ENCODE measurements around the gene GGA1.
"Not testable (repeated sequence)": the region's sequence is repeated elsewhere in the genome, so short reads cannot be mapped to it uniquely, and the experiment has no call there.

Gene GGA1

GRCh38 chr22:37571258-37571991 lies 37.2 kb upstream of the GGA1 start:
- DNase-seq (ENCODE audit: low spot score) = no peak

GRCh38 chr22:37571992-37572373 lies 36.7 kb upstream of the GGA1 start:
- DNase-seq (ENCODE audit: low spot score) = no peak

GRCh38 chr22:37575490-37576003 lies 33.1 kb upstream of the GGA1 start:
- DNase-seq (ENCODE audit: low spot score) = no peak

- DNase-seq (ENCODE audit: low spot score) = no peak
These were observed 30.6 kb upstream of the GGA1 start for GRCh38 chr22:37578002-37578401.

GRCh38 chr22:37581504-37581903 lies 27.1 kb upstream of the GGA1 start:
- DNase-seq (ENCODE audit: low spot score) = no peak

- no peak for DNase-seq (ENCODE audit: low spot score)
These were observed 26.1 kb upstream of the GGA1 start for GRCh38 chr22:37582526-37582925.

- DNase-seq (ENCODE audit: low spot score) = no peak
These were observed 20.0 kb upstream of the GGA1 start for GRCh38 chr22:37588546-37589215.

GRCh38 chr22:37589636-37590035 lies 19.0 kb upstream of the GGA1 start:
- no peak for DNase-seq (ENCODE audit: low spot score)

GRCh38 chr22:37591081-37591480 lies 17.6 kb upstream of the GGA1 start:
- not testable (repeated sequence) for DNase-seq (ENCODE audit: low spot score)

GRCh38 chr22:37591823-37592404 lies 16.7 kb upstream of the GGA1 start:
- DNase-seq (ENCODE audit: low spot score) = no peak

- no peak for DNase-seq (ENCODE audit: low spot score)
These were observed 14.4 kb upstream of the GGA1 start for GRCh38 chr22:37594237-37594636.

GRCh38 chr22:37599153-37599552 lies 9.5 kb upstream of the GGA1 start:
- no peak for DNase-seq (ENCODE audit: low spot score)

- DNase-seq (ENCODE audit: low spot score) = no peak
These were observed 7.5 kb upstream of the GGA1 start for GRCh38 chr22:37601203-37601539.

- DNase-seq (ENCODE audit: low spot score) = no peak
These were observed 6.8 kb upstream of the GGA1 start for GRCh38 chr22:37601540-37602442.

- DNase-seq (ENCODE audit: low spot score) = not testable (repeated sequence)
These were observed 5.9 kb upstream of the GGA1 start for GRCh38 chr22:37602546-37603277.

GRCh38 chr22:37604074-37604473 lies 4.6 kb upstream of the GGA1 start:
- DNase-seq (ENCODE audit: low spot score) = no peak

- DNase-seq (ENCODE audit: low spot score) = peak; percentile 54
These were observed 3.8 kb upstream of the GGA1 start for GRCh38 chr22:37604875-37605274.

GRCh38 chr22:37607010-37607934 lies 1.4 kb upstream of the GGA1 start:
- peak; percentile 90 for DNase-seq (ENCODE audit: low spot score)

- DNase-seq (ENCODE audit: low spot score) = no peak
These were observed 628 bp upstream of the GGA1 start for GRCh38 chr22:37607935-37608476.
